HG02642 (cell line): Measurements from ENCODE around the gene TMEM266.

Experiments
- ATAC-seq: cut with Tn5 transposase; IDR thresholded peaks from one replicate; pipeline ENCODE4 v1.9.1; 2021; ENCODE audit warnings: mild to moderate bottlenecking; ENCODE audit not compliant: unreplicated experiment, poor library complexity

Gene TMEM266

DNA sequence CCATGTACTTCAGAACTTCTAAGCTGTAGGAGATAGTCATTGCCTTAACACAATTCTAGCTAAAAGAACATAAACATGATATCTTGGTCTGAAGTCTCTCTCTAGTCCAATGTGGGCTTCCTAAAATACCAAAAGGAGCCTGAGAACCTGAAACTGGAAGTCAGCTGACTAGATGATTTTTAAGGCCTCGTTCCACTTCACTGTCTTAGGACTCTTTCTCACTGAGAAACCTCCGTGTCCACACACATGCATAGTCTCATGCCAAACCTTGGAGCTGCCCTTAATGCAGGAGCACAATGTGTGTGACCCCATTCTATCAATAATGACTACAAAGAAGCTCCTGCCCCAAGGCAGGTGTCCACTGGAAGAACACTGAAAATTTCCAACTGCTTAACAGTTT is 163.7 kb downstream of the TMEM266 start:
- ATAC-seq: no peak

DNA sequence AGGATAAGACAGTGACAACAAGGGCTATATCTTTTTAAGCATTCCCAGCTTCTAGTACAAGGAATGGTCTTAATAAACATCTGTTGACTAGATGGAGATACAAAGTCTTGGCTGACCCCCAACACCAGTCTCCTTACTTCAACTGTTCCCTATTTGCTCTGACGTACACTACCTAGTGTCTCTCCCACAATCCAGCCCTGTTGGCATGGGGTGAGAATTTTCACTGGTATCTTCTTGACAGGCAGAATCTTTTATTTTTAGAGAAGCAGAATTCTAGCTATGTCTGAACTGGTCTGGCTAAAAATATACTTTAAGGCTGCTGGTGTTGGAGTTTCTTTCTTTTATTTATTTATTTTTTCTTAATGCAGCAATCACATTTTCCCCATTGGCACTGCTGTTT is 169.5 kb downstream of the TMEM266 start:
- no peak for ATAC-seq

DNA sequence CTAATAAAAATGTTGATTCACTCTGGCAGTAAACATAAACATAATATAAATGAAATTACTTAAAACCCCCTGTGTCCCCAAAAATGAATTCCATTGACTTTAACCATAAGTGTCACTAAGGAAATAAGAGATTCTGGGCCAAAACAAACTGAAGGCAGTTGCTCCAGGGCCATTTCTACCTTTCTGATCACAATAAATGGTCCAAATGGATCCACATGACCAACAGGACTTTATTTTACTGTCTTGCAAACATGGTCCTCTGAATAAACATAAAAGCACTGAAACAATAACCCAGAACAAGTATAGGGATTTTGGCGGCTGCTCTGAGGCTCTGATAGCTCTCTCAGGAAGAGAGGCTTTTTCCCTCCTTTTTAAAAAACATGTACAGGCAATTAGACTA is 174.1 kb downstream of the TMEM266 start:
- ATAC-seq: no peak

DNA sequence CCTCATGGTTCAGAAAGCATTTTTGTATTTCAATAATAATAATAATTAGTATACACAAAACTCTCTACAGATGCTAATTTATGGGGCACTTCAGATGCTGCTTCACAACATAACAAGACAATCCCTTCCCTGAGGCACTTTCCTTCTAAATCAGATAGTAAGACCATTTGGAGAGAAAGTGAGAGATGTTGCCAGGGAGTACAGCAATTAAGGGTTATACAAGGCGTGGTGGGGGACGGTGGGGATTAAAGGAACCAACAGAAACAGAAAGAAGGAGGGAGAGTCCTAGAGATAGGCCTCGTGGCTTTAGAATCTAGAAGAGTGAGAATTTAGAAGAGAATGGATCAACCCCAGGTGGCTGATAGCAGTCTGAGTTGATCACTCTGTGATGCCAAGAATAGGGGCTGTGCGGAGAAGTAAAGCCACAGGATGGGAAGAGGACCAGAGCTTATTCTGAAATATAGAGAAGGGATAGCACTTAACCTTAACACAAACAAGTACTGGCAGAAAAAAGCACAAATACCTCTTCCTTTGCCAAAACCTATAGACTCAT is 174.6 kb downstream of the TMEM266 start:
- no peak for ATAC-seq

DNA sequence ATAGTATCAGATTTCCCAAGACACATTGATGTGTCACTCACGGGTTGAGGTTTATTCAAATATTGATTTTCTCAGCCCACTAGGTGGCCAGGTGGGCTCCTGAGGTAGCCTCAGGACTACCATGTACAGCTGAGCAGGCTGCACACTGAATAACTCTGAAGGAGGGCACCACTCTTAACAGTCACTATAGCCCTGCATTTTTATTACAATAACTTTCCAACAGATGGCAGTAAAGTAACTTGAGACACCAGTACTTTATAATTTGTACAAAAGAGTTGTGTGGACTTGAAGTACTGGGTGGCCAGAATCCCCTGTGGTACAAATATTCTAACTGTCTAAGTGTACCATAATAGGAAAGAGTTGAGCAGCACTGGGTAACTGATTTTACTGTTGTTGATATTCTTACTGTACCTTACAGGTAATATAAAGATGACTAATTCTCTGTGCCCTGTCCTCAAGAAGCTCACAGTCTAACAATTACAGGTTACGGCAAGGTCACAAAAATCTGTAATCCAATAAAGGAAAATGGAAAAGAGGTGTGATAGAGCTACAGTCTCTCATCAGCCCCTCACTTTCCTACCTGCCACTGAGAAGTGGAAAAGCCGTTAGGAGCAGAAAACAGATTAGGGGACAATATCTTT is 175.5 kb downstream of the TMEM266 start:
- ATAC-seq: no peak

DNA sequence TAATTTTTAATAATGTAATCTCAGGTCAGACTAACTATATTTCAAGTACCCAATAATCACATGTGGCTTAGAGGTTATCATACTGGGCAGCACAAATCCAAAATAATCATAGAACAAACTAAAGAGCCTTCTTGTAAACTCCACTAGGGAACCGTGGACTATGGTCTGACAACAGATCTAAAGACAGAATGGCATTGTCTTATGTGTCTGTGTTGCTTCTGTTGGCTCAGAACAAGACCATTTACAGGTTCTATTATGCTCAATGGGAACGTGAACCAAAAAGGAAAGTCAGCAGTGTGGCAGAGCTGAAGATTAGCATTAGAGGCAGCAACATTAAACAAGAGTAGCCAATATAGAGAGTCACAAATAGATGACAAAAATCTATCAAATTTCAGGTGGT is 176.6 kb downstream of the TMEM266 start:
- no peak for ATAC-seq

DNA sequence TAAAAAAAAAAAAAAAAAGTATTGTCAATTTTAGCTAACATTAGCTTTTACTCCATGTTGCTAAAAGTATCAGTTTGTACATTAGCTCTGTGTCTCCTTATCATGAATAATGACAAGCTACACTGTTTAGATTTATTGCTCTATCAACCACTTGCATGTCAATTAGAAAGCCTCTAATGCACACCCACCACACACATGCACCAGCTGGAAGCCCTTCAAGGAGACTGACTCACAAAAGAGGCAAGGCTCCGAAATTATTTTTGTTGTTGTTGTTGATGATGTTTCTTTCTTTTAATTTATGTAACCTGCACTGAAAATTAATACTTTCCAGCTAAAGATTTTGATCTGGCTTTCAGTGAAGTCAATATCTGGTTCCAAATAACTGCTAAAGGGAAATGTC is 180.0 kb downstream of the TMEM266 start:
- no peak for ATAC-seq

DNA sequence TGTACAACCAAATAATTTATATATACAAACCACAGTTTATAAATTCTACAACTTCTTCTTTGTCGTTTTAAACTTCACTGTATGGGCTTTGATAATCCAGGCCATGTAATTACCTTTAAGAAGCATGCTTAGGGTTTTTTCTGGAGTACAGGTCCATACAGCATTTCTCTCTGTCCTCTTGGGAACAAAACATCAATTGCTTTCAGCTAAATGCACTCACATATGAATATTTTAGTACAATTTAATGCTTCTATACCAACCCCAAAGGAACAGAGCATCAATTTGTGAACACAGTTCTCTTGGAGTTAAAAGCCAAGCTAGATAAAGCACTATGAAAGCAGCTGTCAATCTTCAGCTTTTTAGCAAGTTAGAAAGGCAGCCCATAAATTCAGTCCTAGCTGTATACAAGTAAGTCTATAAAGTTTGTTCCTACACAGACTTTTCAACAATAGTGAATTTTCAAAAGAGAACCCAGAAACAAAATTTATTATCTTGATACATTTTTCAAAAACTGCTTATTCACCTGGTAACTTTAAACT is 185.4 kb downstream of the TMEM266 start:
- no peak for ATAC-seq

DNA sequence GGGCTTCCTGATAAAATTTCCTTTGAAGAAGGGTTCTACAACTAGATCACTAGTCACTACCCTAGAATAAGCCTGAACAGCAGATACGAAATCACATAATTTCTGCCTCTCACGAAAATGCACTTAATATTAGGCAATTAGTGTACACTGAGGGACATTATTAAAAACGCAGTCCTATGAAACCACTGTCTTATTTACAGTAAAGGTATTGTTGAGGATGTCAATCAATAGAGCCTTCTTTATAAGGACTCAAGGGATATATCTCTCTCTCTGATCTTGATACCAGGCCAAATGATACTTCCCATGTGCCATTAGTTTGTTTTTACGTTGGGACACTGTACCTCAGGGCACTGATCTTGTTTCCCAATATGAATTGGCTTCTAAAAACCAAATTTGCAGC is 191.9 kb downstream of the TMEM266 start:
- no peak for ATAC-seq

DNA sequence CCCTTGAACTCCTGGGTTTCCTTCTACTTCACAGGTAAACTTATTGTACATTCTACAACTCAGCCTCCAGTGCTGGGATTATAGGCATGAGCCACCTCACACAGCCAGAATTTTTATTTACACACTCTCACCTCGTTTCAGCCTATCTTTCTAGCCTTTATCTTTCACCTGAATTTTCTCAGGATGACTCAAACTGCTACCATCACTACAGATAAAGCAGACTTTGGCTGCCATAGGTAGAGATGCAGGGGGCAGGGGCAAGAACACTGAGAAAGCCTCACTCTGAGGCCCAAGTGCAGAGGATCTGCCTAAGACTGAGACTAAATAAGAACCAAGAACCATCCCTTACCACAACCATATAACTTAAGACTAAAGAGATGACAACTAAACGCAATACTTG is 192.5 kb downstream of the TMEM266 start:
- no peak for ATAC-seq

DNA sequence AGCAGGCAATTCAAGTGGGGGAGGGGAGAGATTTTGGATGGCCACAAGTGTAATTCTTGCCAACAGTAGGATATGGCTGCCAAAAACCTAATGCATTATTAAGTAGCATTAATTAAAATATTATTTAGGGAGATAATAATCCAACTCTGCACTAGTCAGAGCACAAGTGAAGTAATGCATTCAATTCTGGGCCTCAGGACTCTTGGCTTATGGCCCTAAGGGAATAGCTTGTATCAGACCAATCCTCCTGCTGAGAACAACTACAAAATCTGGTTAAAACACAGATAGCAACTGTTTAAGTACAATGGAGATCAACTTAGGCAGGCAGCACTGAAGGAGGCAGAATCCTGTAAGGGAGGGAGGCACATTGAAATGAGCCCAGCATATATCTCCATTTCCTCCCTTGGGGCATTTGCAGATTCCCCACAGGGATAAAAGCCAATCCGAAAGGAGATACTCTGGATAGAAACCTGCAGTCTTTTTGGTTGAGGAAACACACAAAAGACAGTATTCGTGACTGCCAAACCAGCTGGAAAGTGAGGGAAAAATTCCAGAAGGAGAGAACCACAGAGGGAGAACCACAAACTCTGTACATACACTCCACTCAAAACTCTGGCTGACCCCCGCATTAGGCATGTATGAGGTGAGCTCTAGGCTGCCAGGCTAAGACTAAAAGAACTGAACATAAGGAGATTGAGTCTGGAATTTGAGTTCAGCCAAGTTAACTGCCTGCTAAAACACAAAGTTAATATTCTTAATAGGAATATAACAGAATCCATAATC is 194.1 kb downstream of the TMEM266 start:
- ATAC-seq: no peak
